Measurements from ENCODE around the gene PLXNA4.
A peak's percentile ranks its signal among the peaks of the same experiment; 100 is the strongest.

PLXNA4 gene

GRCh38 chr7:132527467-132528410 lies 48.5 kb downstream of the PLXNA4 start:
- DNase-seq: no peak

- peak; percentile 12 to 22 (median 16) for DNase-seq
Observed at GRCh38 chr7:132526111-132526740, 50.0 kb downstream of the PLXNA4 start.

- no peak for DNase-seq
Observed at GRCh38 chr7:132521423-132521822, 54.8 kb downstream of the PLXNA4 start.

- peak in 1 of 3 donors; percentile 16 for DNase-seq
Observed at GRCh38 chr7:132520591-132521280, 55.5 kb downstream of the PLXNA4 start.

- peak; percentile 39 to 63 (median 59) for DNase-seq
Observed at GRCh38 chr7:132519936-132520335, 56.3 kb downstream of the PLXNA4 start.

GRCh38 chr7:132518839-132519173 lies 57.5 kb downstream of the PLXNA4 start:
- no peak for DNase-seq

GRCh38 chr7:132518102-132518838 lies 58.0 kb downstream of the PLXNA4 start:
- DNase-seq: peak; percentile 31 to 48 (median 44)

GRCh38 chr7:132516042-132516840 lies 60.0 kb downstream of the PLXNA4 start:
- DNase-seq: no peak

GRCh38 chr7:132515181-132515580 lies 61.1 kb downstream of the PLXNA4 start:
- peak; percentile 55 to 71 (median 69) for DNase-seq

- no peak for DNase-seq
Observed at GRCh38 chr7:132514430-132514829, 61.8 kb downstream of the PLXNA4 start.

GRCh38 chr7:132511921-132512320 lies 64.3 kb downstream of the PLXNA4 start:
- DNase-seq: no peak

GRCh38 chr7:132511387-132511786 lies 64.9 kb downstream of the PLXNA4 start:
- DNase-seq: no peak

- DNase-seq: no peak
Observed at GRCh38 chr7:132509643-132510042, 66.6 kb downstream of the PLXNA4 start.

GRCh38 chr7:132508724-132509353 lies 67.4 kb downstream of the PLXNA4 start:
- DNase-seq: no peak

- DNase-seq: no peak
Observed at GRCh38 chr7:132504852-132505251, 71.4 kb downstream of the PLXNA4 start.

- no peak for DNase-seq
Observed at GRCh38 chr7:132504071-132504470, 72.2 kb downstream of the PLXNA4 start.

- DNase-seq: no peak
Observed at GRCh38 chr7:132503415-132503814, 72.9 kb downstream of the PLXNA4 start.

GRCh38 chr7:132501956-132502355 lies 74.3 kb downstream of the PLXNA4 start:
- no peak for DNase-seq

- no peak for DNase-seq
Observed at GRCh38 chr7:132500727-132501440, 75.4 kb downstream of the PLXNA4 start.

- DNase-seq: no peak
Observed at GRCh38 chr7:132499487-132499886, 76.8 kb downstream of the PLXNA4 start.

GRCh38 chr7:132499065-132499464 lies 77.2 kb downstream of the PLXNA4 start:
- peak in 2 of 3 donors; percentile 10 to 24 for DNase-seq
